ENCODE results near the gene ABCB6.
A peak's percentile ranks its signal among the peaks of the same experiment; 100 is the strongest.

- TF ChIP-seq CTCF (IDR thresholded peaks at IDR 0.05) (peak in 1 of 3 experiments; percentile 30), POLR2A (IDR thresholded peaks at IDR 0.05) (peak; percentile 96), POLR2AphosphoS5 (IDR thresholded peaks at IDR 0.05; ENCODE audit: insufficient read depth in 1 of 2, low read depth in 1 of 2) (peak; percentile 75 to 97)
Observed at GRCh38 chr2:219206328-219207133, 12.2 kb downstream of the ABCB6 start, which contains the start of gene ZFAND2B.

Data from vagina (tissue), 2 donors.